Activated CD4-positive, alpha-beta T cell treated with anti-CD3 and anti-CD28 coated beads, Interleukin-10, Interleukin-2, amounts not matched to agents 100 ng/mL and 50 ng/mL, durations not matched to agents 16 hours and 8 hours (primary cell): ENCODE measurements around the gene TNFRSF17.

Experiments
- DNase-seq: peaks from one replicate; pipeline ENCODE4 v3.0.0-alpha.2; 2020

The TNFRSF17 gene

DNA sequence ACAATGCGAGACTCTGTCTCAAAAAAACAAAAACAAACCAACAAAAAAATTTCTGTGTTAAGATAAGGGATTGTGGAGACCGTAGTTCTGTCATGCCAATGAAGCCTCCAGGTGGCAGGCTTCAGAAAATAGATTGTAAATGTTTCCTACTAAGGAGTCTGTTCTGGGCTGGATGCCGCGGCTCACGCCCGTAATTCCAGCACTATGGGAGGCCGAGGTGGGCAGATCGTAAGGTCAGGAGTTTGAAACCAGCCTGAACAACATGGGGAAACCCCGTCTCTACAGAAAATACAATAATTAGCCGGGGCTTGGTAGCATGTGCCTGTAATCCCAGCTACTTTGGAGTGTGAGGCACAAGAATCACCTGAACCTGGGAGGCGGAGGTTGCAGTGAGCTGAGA, 7.1 kb downstream of the TNFRSF17 start:
- no peak for DNase-seq

- DNase-seq: no peak
Measured at GRCh38 chr16:11973070-11973469, 8.1 kb downstream of the TNFRSF17 start.

- no peak for DNase-seq
Measured at GRCh38 chr16:11976850-11977375, 11.9 kb downstream of the TNFRSF17 start.

DNA sequence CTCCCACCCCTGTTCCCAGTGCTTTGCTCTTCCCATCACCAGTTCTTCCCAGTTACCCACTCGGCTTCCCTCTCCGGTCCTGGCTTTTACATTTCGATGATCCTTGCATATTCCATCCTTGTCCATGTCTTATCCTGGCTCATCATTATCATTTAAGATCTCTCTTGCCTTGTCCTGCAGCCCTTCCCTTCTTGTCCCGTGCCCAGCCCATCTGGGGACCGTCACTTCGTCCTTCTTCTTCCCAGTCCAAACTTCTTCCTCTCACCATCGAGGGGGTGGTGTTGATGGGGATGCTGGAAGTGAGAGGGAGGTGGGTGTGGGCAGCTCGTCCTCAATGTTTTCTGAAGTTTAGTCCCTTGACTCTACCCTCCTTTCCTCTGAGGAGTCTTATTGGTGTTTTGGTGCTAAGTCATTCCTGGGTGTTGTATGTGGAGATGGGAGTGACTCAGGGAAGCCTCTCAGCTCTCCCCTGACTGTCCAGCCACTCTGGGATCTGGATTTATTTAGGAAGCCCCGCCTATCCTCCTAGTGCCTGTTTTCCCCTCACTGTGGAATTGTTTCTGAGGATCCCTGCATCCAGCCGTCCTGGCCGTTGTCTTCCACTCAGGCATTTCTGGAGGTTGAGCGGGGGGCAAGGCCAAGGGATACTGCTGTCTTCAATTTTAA, 12.5 kb downstream of the TNFRSF17 start:
- DNase-seq: no peak

GRCh38 chr16:11978080-11978479, 13.1 kb downstream of the TNFRSF17 start:
- DNase-seq: no peak

- no peak for DNase-seq
Measured at GRCh38 chr16:11979013-11979672, 14.1 kb downstream of the TNFRSF17 start.

DNA sequence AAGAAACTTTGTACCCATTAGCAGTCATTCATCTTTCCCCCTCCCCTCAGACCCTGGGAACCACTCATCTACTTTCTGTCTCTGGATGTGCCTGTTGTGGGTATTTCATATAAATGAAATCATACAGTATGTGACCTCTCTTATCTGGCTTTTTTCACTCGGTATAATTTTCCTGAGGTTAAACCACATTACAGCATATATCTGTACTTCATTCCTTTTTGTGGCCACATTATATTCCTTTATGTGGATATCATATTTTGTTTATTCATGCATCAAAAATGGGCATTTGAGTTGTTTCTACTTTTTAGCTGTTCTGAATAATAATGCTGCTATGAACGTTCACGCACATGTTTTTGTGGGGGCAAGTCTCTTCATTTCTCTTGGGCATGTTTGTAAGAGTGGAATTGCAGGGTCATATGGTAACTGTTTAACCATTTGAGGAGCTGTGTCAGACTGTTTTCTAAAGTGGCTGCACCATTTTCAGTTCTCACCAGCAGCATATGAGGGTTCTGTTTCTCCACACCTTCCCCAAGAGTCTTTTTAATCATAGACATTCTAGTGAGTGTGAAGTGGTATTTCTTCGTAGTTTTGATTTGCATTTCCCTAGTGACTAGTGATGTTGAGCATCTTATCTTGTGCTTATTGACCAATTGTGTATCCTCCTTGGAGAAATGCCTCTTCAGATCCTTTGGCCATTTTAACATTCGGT, 15.3 kb downstream of the TNFRSF17 start:
- DNase-seq: no peak

DNA sequence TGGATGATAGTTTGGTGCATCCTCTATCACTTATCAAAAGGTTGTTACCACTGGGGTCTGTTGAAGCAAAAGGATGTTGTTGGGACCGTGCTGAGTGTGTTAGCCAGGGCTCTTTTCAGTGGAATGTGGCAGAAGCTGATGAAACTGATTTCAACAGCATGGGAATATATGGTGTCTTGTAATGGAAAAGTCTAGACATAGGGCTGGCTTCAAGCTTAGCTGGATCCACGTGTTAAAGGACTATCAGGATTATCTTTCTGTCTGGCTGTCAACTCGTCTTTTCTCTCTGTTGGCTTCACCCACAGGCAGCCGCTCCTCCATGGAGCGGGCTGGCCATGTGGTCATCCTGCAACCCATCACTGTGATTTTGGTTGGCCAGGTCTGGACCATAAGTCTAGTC, 20.2 kb downstream of the TNFRSF17 start:
- DNase-seq: no peak

GRCh38 chr16:11986521-11987057, 21.6 kb downstream of the TNFRSF17 start:
- DNase-seq: no peak

- no peak for DNase-seq
Measured at GRCh38 chr16:11988258-11988978, 23.4 kb downstream of the TNFRSF17 start.

- DNase-seq: no peak
Measured at GRCh38 chr16:11990702-11991390, 25.8 kb downstream of the TNFRSF17 start.

- DNase-seq: no peak
Measured at GRCh38 chr16:11992008-11992584, 27.1 kb downstream of the TNFRSF17 start.

- DNase-seq: no peak
Measured at GRCh38 chr16:11992586-11993524, 27.8 kb downstream of the TNFRSF17 start.

GRCh38 chr16:11994143-11995119, 29.4 kb downstream of the TNFRSF17 start:
- DNase-seq: no peak

- DNase-seq: no peak
Measured at GRCh38 chr16:11996433-11997330, 31.7 kb downstream of the TNFRSF17 start.

- no peak for DNase-seq
Measured at GRCh38 chr16:12000032-12000431, 35.0 kb downstream of the TNFRSF17 start.

DNA sequence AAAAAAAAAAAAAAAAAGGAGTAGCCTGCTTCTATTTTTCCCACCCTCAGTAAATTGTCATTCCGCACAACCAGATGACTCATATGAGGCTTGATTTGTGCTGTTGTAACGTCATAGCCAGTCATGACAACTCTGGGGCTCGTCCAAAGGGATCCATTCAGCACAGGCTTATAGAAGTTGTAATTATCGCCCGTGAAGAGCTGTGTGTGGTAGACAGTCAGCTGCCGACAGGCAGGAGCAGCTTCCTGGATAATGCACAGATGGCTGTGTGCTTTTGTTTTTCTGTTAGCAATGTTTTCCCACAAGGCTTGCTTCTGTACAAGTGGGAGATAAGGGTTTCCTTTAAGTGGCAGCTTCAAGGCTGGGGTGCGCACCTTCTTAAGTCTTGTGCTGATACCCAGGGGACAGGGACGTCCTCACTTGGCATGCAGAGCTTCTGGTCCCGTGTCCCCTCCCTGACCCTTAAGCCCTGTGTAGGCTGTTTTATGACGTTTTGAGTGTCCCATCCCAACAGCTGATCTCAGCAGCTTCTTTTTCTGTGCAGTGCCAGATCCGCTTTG, 37.5 kb downstream of the TNFRSF17 start:
- DNase-seq: no peak

GRCh38 chr16:12006637-12007036, 41.6 kb downstream of the TNFRSF17 start:
- no peak for DNase-seq
